BJ (cell line): ENCODE data around the gene SP7. TPM values are rescaled to one million over a fixed set of nuclear protein-coding genes. Genes with fewer than 3 reads are reported as not detected.

ENCODE experiments used
- CTCF ChIA-PET: fragments of 350-600 bp; formaldehyde crosslinking; extraction: SDS; loops from one replicate; lab custom pipeline; 2021; ENCODE audit warnings: antibody characterized with exemption, inconsistent platforms; lab: Yijun Ruan, JAX
- POLR2A ChIA-PET: fragments of 300-600 bp; sonication (Branson Sonifier 250); formaldehyde crosslinking; extraction: SDS; loops from one replicate; lab custom pipeline; 2021; ENCODE audit warnings: antibody characterized with exemption; lab: Charles Lee
- DNase-seq: peaks from one replicate; pipeline ENCODE4 v3.0.0-alpha.2; 2011; ENCODE audit warnings: low read depth
- H3K27me3 ChIP-seq: 2 replicates; pipeline ENCODE4 v1.6.0; 2011; ENCODE audit warnings: low read length; ENCODE audit not compliant: control insufficient read depth, insufficient read depth
- H3K36me3 ChIP-seq: 2 replicates; pipeline ENCODE4 v1.5.1; 2011; ENCODE audit warnings: low read length; ENCODE audit not compliant: control insufficient read depth, insufficient read depth
- H3K4me3 ChIP-seq: 2 replicates; pipeline ENCODE4 v1.5.1; 2011; ENCODE audit warnings: low read depth, mild to moderate bottlenecking, control low read depth, low read length
- polyA plus RNA-seq: library from polyadenylated mRNA; depleted of rRNA; stranded (reverse); fragments of >200 nt; gene quantifications from 2 replicates; pipeline ENCODE4 v1.2.3, GENCODE V29; 2011; rRNA removed
- TF ChIP-seq, protein P1 (sequence below): IDR thresholded peaks from 2 replicates; pipeline ENCODE4 v1.5.1; 2011; ENCODE audit warnings: low read depth, mild to moderate bottlenecking, control low read depth, inconsistent platforms, low read length, moderate library complexity; ENCODE audit not compliant: insufficient read depth

The SP7 gene
- polyA plus RNA-seq, 1 experiment: not detected

DNA sequence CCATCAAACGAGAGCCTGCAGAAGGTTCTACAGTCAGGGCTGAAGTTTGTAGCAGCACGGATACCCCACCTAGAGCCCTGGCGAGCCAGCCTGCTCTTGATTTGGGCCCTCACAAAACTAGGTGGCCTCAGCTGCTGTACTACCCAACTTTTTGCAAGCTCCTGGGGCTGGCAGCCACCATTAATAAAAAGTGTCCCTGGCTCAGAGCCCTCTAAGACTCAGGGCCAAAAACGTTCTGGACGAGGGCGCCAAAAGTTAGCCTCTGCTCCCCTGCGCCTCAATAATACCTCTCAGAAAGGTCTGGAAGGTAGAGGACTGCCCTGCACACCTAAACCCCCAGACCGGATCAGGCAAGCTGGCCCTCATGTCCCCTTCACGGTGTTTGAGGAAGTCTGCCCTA lies 49.7 kb downstream of the SP7 start:
- ChIA-PET CTCF (interaction anchor here (0.9 to 13.1 kb wide), 11 partner anchors 9 to 221 kb away, joined by 3 to 240 read pairs (median 5); partner anchors contain the start of genes AAAS, ESPL1, MYG1 and PFDN5), POLR2A (no interaction called here)
- H3K36me3 ChIP-seq: peaks cover 14% of the 10 kb centered on the region
- no peak overlapping the region for H3K4me3 ChIP-seq
- TF ChIP-seq, protein P1, sequence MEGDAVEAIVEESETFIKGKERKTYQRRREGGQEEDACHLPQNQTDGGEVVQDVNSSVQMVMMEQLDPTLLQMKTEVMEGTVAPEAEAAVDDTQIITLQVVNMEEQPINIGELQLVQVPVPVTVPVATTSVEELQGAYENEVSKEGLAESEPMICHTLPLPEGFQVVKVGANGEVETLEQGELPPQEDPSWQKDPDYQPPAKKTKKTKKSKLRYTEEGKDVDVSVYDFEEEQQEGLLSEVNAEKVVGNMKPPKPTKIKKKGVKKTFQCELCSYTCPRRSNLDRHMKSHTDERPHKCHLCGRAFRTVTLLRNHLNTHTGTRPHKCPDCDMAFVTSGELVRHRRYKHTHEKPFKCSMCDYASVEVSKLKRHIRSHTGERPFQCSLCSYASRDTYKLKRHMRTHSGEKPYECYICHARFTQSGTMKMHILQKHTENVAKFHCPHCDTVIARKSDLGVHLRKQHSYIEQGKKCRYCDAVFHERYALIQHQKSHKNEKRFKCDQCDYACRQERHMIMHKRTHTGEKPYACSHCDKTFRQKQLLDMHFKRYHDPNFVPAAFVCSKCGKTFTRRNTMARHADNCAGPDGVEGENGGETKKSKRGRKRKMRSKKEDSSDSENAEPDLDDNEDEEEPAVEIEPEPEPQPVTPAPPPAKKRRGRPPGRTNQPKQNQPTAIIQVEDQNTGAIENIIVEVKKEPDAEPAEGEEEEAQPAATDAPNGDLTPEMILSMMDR: no peak
- no peak for DNase-seq
- H3K27me3 ChIP-seq: no peaks in the 10 kb centered on the region

DNA sequence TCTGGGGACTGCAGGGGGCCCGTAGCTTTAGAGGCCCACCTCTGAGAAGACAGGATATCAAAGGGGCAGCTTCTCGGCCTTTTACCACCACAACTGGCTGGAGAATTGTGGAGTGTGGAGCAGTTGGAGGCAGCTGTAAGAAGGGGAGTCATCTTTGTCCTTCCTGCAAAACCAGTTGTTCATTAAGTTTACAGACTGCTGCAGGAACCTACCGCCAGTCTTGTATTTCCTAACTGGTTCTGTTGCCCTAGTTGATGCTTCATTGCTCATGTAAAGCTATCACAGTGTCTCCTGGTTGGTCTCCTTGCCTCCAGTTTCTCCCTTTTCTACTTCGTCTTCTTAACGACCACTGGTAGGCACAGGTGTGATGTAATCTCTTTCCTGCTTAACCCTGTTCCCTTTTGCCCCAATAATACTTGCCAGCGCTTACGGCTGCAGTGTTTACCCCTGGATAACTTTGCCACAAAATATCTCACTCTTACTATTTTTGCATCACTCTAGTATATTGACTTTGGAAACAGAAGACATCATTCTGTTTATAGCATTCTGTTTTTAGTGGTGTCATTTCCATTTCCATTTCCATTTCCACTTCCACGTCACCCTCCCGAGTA lies 56.2 kb downstream of the SP7 start:
- CTCF ChIA-PET: interaction anchor here (0.7 to 4.5 kb wide), 7 partner anchors 9 to 121 kb away, joined by 3 to 29 read pairs (median 5); partner anchors contain the start of gene ESPL1
- H3K36me3 ChIP-seq: peaks cover 11% of the 10 kb centered on the region
- TF ChIP-seq, protein P1: no peak
- H3K27me3 ChIP-seq: no peaks in the 10 kb centered on the region
- no peak overlapping the region for H3K4me3 ChIP-seq
- POLR2A ChIA-PET: no interaction called here
- DNase-seq: no peak

- ChIA-PET POLR2A (no interaction called here), CTCF (interaction anchor here (1.1 to 4.5 kb wide), 6 partner anchors 10 to 120 kb away, joined by 3 to 29 read pairs (median 6); partner anchors contain the start of gene ESPL1)
- no peak for DNase-seq
- H3K27me3 ChIP-seq: no peaks in the 10 kb centered on the region
- TF ChIP-seq, protein P1: no peak
- peaks cover 11% of the 10 kb centered on the region for H3K36me3 ChIP-seq
- no peak overlapping the region for H3K4me3 ChIP-seq
Measured at GRCh38 chr12:53279283-53279869, 56.8 kb downstream of the SP7 start.

DNA sequence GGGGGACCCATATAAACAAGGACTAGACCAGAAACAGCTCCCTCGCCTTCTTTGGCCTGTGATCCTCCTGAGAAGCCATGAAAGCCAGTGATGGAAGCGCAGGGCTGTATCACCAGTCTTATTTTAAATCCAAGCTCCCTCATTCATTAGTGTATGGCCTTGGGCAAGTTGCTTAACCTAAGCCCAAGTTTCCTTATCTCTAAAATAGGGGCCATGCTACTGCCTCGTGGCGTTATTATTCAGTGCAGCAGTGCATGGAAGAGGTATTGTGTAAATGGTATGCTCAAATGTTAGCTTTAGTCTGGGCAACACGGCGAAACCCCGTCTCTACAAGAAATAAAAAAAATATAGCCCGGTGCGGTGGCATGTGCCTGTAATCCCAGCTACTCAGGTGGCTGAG lies 58.2 kb downstream of the SP7 start:
- CTCF ChIA-PET: interaction anchor here (0.8 to 4.5 kb wide), 6 partner anchors 9 to 119 kb away, joined by 3 to 29 read pairs (median 6); a partner anchor contains a TSS
- TF ChIP-seq, protein P1: no peak
- no peak for DNase-seq

More for the DNA sequence above, 58.2 kb downstream of the SP7 start:
- no peaks in the 10 kb centered on the region for H3K27me3 ChIP-seq
- H3K4me3 ChIP-seq: no peak overlapping the region
- POLR2A ChIA-PET: no interaction called here
- H3K36me3 ChIP-seq: peaks cover 5% of the 10 kb centered on the region

Other genes with a start within 250 kb of the SP7 start
- 460 and 860 TPM in 2 replicates for gene IGFBP6, start 238.7 kb downstream of the SP7 start, polyA plus RNA-seq
- 0.16 and 0.34 TPM in 2 replicates for gene SOAT2, start 232.9 kb downstream of the SP7 start, polyA plus RNA-seq
- gene ZNF740, start 155.6 kb downstream of the SP7 start, polyA plus RNA-seq: 15.7 and 16.8 TPM in 2 replicates
- gene CSAD, start 155.4 kb downstream of the SP7 start, polyA plus RNA-seq: 27.3 and 30.7 TPM in 2 replicates
- gene ITGB7, start 129.1 kb downstream of the SP7 start, polyA plus RNA-seq: 0.59 and 0.63 TPM in 2 replicates
- 41.7 and 63.9 TPM in 2 replicates for gene RARG, start 104.1 kb downstream of the SP7 start, polyA plus RNA-seq
- gene ESPL1, start 68.1 kb downstream of the SP7 start, polyA plus RNA-seq: 3.0 and 7.3 TPM in 2 replicates
- gene PFDN5, start 40.8 kb downstream of the SP7 start, polyA plus RNA-seq: 965 and 1,130 TPM in 2 replicates
- gene MYG1, start 36.7 kb downstream of the SP7 start, polyA plus RNA-seq: 49.7 and 78.3 TPM in 2 replicates
- gene AAAS, start 14.7 kb downstream of the SP7 start, polyA plus RNA-seq: 53.3 and 84.3 TPM in 2 replicates
- 44.4 and 58.2 TPM in 2 replicates for gene SP1, start 43.8 kb upstream of the SP7 start, polyA plus RNA-seq
- gene AMHR2, start 87.5 kb upstream of the SP7 start, polyA plus RNA-seq: not detected in 2 replicates
- gene PRR13, start 105.4 kb upstream of the SP7 start, polyA plus RNA-seq: 66.4 and 73.2 TPM in 2 replicates
- gene PCBP2, start 115.7 kb upstream of the SP7 start, polyA plus RNA-seq: 267 and 268 TPM in 2 replicates
- 43.9 and 61.2 TPM in 2 replicates for gene MAP3K12, start 163.1 kb upstream of the SP7 start, polyA plus RNA-seq
- gene TARBP2, start 164.9 kb upstream of the SP7 start, polyA plus RNA-seq: 33.9 and 44.9 TPM in 2 replicates
- not detected in 2 replicates for gene NPFF, start 171.1 kb upstream of the SP7 start, polyA plus RNA-seq